Kidney (tissue), 22 donors: ENCODE results near the gene CTSS. TPM values are rescaled to one million over a fixed set of nuclear protein-coding genes. Genes with fewer than 3 reads are reported as not detected.

Experiments used
- DNase-seq, 5 donors: peaks; one replicate each; pipeline ENCODE4 v3.0.0-alpha.2; 2013 to 2020
- FAIRE-seq: peaks from 2 replicates; lab custom pipeline; 2012; peaks lifted over from hg19 to GRCh38; lab: Jason Lieb, UNC
- H3K27ac ChIP-seq, 2 donors: one replicate each; pipeline ENCODE4 v1.7.0; 2013; ENCODE audit warnings: low read depth in 2 of 2, low read length in 2 of 2, inconsistent platforms in 1 of 2
- H3K27me3 ChIP-seq: one replicate; pipeline ENCODE4 v1.7.1; 2013; ENCODE audit warnings: low read length, inconsistent platforms; ENCODE audit not compliant: control insufficient read depth, insufficient read depth
- H3K36me3 ChIP-seq, 3 donors: one replicate each; pipeline versions ENCODE4 v1.7.0 to v1.7.1; 2013; ENCODE audit warnings: low read length in 3 of 3, control low read depth in 1 of 3, inconsistent platforms in 1 of 3; ENCODE audit not compliant: insufficient read depth in 3 of 3, control insufficient read depth in 2 of 3
- H3K4me1 ChIP-seq, 3 donors: one replicate each; pipeline versions ENCODE4 v1.7.0 to v1.7.1; 2013; ENCODE audit warnings: low read length in 3 of 3, inconsistent platforms in 1 of 3, low read depth in 1 of 3; ENCODE audit not compliant: control insufficient read depth in 2 of 3, insufficient read depth in 2 of 3
- H3K4me3 ChIP-seq, 3 donors: one replicate each; pipeline versions ENCODE4 v1.7.0 to v1.8.1; 2013; ENCODE audit warnings: low read length in 3 of 3, control low read depth in 1 of 3, inconsistent platforms in 1 of 3
- H3K9ac ChIP-seq, 3 donors: one replicate each; pipeline versions ENCODE4 v1.7.0 to v1.7.1; 2013; ENCODE audit warnings: low read length in 3 of 3, control low read depth in 1 of 3, inconsistent platforms in 1 of 3
- H3K9me3 ChIP-seq, 3 donors: one replicate each; pipeline versions ENCODE4 v1.7.0 to v1.7.1; 2013; ENCODE audit warnings: low read length in 3 of 3, control low read depth in 1 of 3, inconsistent platforms in 1 of 3; ENCODE audit not compliant: control insufficient read depth in 2 of 3, insufficient read depth in 1 of 3
- CTCF ChIP-seq: IDR thresholded peaks from 3 replicates; pipeline ENCODE4 v1.5.1; 2012; ENCODE audit warnings: mild to moderate bottlenecking, moderate library complexity, borderline replicate concordance; ENCODE audit not compliant: insufficient read depth; ENCODE audit errors: extremely low read depth
- intact Hi-C: fragments of 100-400 bp; cut with DNase I; formaldehyde crosslinking; loops from one replicate; pipeline ENCODE4 v1.11.1; 2022
- long read RNA-seq, 10 donors: library from polyadenylated mRNA in 1 of 10; unstranded in 1 of 10; transcript quantifications; one replicate each; pipeline ENCODE4 v2.0.0 and lab custom pipeline, GENCODE V29; 2021 to 2026
- polyA plus RNA-seq: library from polyadenylated mRNA; stranded (reverse); fragments of 350-450 nt; fragmentation: Illumina TruSeq; extraction: RNeasy Lipid Tissue Mini Kit (QIAGEN cat#74804); gene quantifications from one replicate; pipeline ENCODE4 v1.2.3, GENCODE V29; 2014; ENCODE audit warnings: low read depth, low replicate concordance; ENCODE audit not compliant: insufficient read depth
- total RNA-seq: library from RNA; stranded (reverse); fragmentation: NEBNext Ultra II Directional; extraction: Animal tissue kit (Norgen Biotek cat#: 25700); gene quantifications from one replicate; pipeline ENCODE4 v1.2.1, GENCODE V29; 2021
- donor health status: control.
- donor health status: control.
- donor health status: control.
- donor health status: control.
- donor health status: control.
- donor health status: DM: yes; HTN: yes; CAD: no.
- donor health status: Normal renal cell carcinoma (clear cell type).

The CTSS gene
- total RNA-seq (109 TPM), polyA plus RNA-seq (5.3 TPM)
- long read RNA-seq, donor 1, result 0 reads
- long read RNA-seq, donor 2, full-length matches to known transcripts, result 3 of 3 reads
- long read RNA-seq, donor 2, partial matches to known transcripts, result 0 of 3 reads
- long read RNA-seq, donor 2, other reads (novel, unspliced or antisense), result 0 of 3 reads
- long read RNA-seq, donor 3, result 0 reads
- long read RNA-seq, donor 4, full-length matches to known transcripts, result 3 of 3 reads
- long read RNA-seq, donor 4, partial matches to known transcripts, result 0 of 3 reads
- long read RNA-seq, donor 4, other reads (novel, unspliced or antisense), result 0 of 3 reads
- long read RNA-seq, donor 5, result 0 reads
- long read RNA-seq, donor 6, full-length matches to known transcripts, result 7 of 14 reads
- long read RNA-seq, donor 6, partial matches to known transcripts, result 7 of 14 reads
- long read RNA-seq, donor 6, other reads (novel, unspliced or antisense), result 0 of 14 reads
- long read RNA-seq, donor 7, full-length matches to known transcripts, result 24 of 36 reads
- long read RNA-seq, donor 7, partial matches to known transcripts, result 4 of 36 reads
- long read RNA-seq, donor 7, other reads (novel, unspliced or antisense), result 8 of 36 reads
- long read RNA-seq, donor 8, full-length matches to known transcripts, result 1 of 1 reads
- long read RNA-seq, donor 8, partial matches to known transcripts, result 0 of 1 reads
- long read RNA-seq, donor 8, other reads (novel, unspliced or antisense), result 0 of 1 reads
- long read RNA-seq, donor 9, result 0 reads
- long read RNA-seq, donor 10, full-length matches to known transcripts, result 1 of 1 reads
- long read RNA-seq, donor 10, partial matches to known transcripts, result 0 of 1 reads
- long read RNA-seq, donor 10, other reads (novel, unspliced or antisense), result 0 of 1 reads

- peak within 1 kb of the TSS in 1 of 2 donors; percentile 66 for H3K27ac ChIP-seq
- TF ChIP-seq CTCF, result no peak
- intact Hi-C loops, result no loop called here
- no peaks in the 10 kb centered on the region for H3K4me1 ChIP-seq
- H3K27me3 ChIP-seq, result no peaks in the 10 kb centered on the region
- H3K4me3 ChIP-seq, result peak within 1 kb of the TSS; percentile 39 to 55 (median 51)
- no peak for FAIRE-seq
- peak within 1 kb of the TSS in 1 of 3 donors; percentile 36 for H3K9ac ChIP-seq
- H3K36me3 ChIP-seq, result no peaks in the 10 kb centered on the region
- peak in 2 of 5 donors; percentile 14 to 32 for DNase-seq
- peaks cover 0 to under 1% (median 0%) of the 10 kb centered on the region in 3 donors for H3K9me3 ChIP-seq
Measured at GRCh38 chr1:150765296-150765976, at the start of gene CTSS. CTSS (minus strand) TSS chr1:150765778; CDS start chr1:150764763, 1,015 bp downstream.

- H3K27me3 ChIP-seq, result no peaks in the 10 kb centered on the region
- no peak overlapping the region for H3K9ac ChIP-seq
- H3K36me3 ChIP-seq, result peaks cover 12 to 57% (median 28%) of the 10 kb centered on the region in 3 donors
- TF ChIP-seq CTCF, result peak; percentile 28
- no peaks in the 10 kb centered on the region for H3K4me1 ChIP-seq
- H3K4me3 ChIP-seq, result no peak overlapping the region
- no peak overlapping the region for H3K27ac ChIP-seq
- FAIRE-seq, result no peak
- no peaks in the 10 kb centered on the region for H3K9me3 ChIP-seq
- intact Hi-C loops, result no loop called here
- peak in 3 of 5 donors; percentile 52 to 67 (median 56) for DNase-seq
Measured at GRCh38 chr1:150813028-150813707, 47.6 kb upstream of the CTSS start.

DNA sequence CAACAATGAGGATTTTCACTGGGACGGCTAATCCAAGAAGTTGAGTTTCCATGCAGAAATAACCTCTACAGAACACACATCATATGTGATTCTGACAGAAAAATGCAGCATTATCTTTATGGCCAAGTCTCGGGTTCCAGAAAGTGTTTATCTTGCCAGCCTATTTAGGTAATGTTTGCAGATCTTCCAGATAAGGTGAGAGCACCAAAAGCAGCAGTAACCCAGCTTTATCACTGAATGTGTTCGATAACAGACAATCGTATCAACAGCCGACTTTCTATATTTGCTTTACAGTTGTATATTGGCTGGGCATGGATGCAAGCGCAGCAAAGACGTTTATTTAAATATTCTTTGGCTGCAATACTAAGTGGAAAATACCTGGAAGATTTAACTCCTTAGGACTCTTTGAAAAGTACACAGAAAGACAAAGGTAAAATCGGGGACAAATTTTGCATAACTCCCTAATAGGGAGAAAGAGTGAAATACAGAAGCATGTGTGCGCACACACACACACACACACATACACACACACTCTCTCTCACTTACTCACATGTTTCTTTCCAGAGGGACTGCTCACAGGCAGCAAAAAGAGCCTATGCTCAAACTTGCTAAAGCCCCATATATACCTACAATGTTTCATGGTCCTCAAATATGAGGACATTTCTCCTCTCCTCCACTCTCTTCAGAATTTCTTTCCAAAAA lies 45.5 kb upstream of the CTSS start:
- no peaks in the 10 kb centered on the region for H3K4me1 ChIP-seq
- FAIRE-seq (no peak), DNase-seq (no peak)
- no peak overlapping the region for H3K27ac ChIP-seq
- TF ChIP-seq CTCF, result no peak
- H3K36me3 ChIP-seq, result peaks cover 12 to 40% (median 18%) of the 10 kb centered on the region in 3 donors
- H3K27me3 ChIP-seq, result no peaks in the 10 kb centered on the region
- no peak overlapping the region for H3K9ac ChIP-seq
- H3K9me3 ChIP-seq, result no peaks in the 10 kb centered on the region
- no peak overlapping the region for H3K4me3 ChIP-seq
- intact Hi-C loops, result no loop called here
